NCI-H524 (cell line): Measurements from ENCODE around the gene SCFD2.
A peak's percentile ranks its signal among the peaks of the same experiment; 100 is the strongest.

Experiments used
- DNase-seq, 2 experiments: peaks; one replicate each; lab custom pipeline; 2025; lab: John Stamatoyannopoulos, UW

SCFD2 gene

GRCh38 chr4:52877036-52877435, 488.8 kb downstream of the SCFD2 start:
- no peak for DNase-seq

GRCh38 chr4:52876069-52876468, 489.8 kb downstream of the SCFD2 start:
- DNase-seq = no peak

GRCh38 chr4:52874948-52875347, 490.9 kb downstream of the SCFD2 start:
- DNase-seq = no peak

GRCh38 chr4:52873861-52874343, 492.0 kb downstream of the SCFD2 start:
- peak in 1 of 2 experiments; percentile 64 for DNase-seq

GRCh38 chr4:52873191-52873590, 492.7 kb downstream of the SCFD2 start:
- DNase-seq = no peak

- DNase-seq = no peak
Observed at GRCh38 chr4:52870225-52870624, 495.6 kb downstream of the SCFD2 start.

- peak; percentile 34 to 50 for DNase-seq
Observed at GRCh38 chr4:52869656-52870055, 496.2 kb downstream of the SCFD2 start.

- DNase-seq = peak; percentile 91 to 97
Observed at GRCh38 chr4:52869196-52869595, 496.7 kb downstream of the SCFD2 start.

- DNase-seq = peak in 1 of 2 experiments; percentile 33
Observed at GRCh38 chr4:52868133-52868532, 497.7 kb downstream of the SCFD2 start.

- no peak for DNase-seq
Observed at GRCh38 chr4:52867163-52867562, 498.7 kb downstream of the SCFD2 start.

- DNase-seq = no peak
Observed at GRCh38 chr4:52866734-52867133, 499.1 kb downstream of the SCFD2 start.

GRCh38 chr4:52865300-52865699, 500.6 kb downstream of the SCFD2 start:
- DNase-seq = no peak

GRCh38 chr4:52864793-52865192, 501.1 kb downstream of the SCFD2 start:
- DNase-seq = peak in 1 of 2 experiments; percentile 90

- peak; percentile 62 to 82 for DNase-seq
Observed at GRCh38 chr4:52863324-52863723, 502.5 kb downstream of the SCFD2 start.

- peak in 1 of 2 experiments; percentile 40 for DNase-seq
Observed at GRCh38 chr4:52862639-52863161, 503.2 kb downstream of the SCFD2 start.

- DNase-seq = peak; percentile 78 to 81
Observed at GRCh38 chr4:52861879-52862616, 503.8 kb downstream of the SCFD2 start, which contains the start of gene RASL11B. RASL11B (plus strand) TSS chr4:52862317; CDS start chr4:52862508, 191 bp downstream.

GRCh38 chr4:52861171-52861823, 504.6 kb downstream of the SCFD2 start:
- DNase-seq = peak in 1 of 2 experiments; percentile 32

GRCh38 chr4:52860361-52860760, 505.5 kb downstream of the SCFD2 start:
- DNase-seq = no peak

GRCh38 chr4:52856801-52857200, 509.1 kb downstream of the SCFD2 start:
- DNase-seq = no peak

GRCh38 chr4:52853351-52853750, 512.5 kb downstream of the SCFD2 start:
- no peak for DNase-seq

- DNase-seq = no peak
Observed at GRCh38 chr4:52852711-52853110, 513.1 kb downstream of the SCFD2 start.

GRCh38 chr4:52852041-52852440, 513.8 kb downstream of the SCFD2 start:
- no peak for DNase-seq
